CD4-positive, alpha-beta T cell treated with Interleukin-15 for 4 hours (primary cell): ENCODE results near the gene NCKAP1.
A peak's percentile ranks its signal among the peaks of the same experiment; 100 is the strongest.
"Not testable (repeated sequence)": the region's sequence is repeated elsewhere in the genome, so short reads cannot be mapped to it uniquely, and the experiment has no call there.

ENCODE experiments used
- DNase-seq: peaks from one replicate; pipeline ENCODE4 v3.0.0-alpha.2; 2020; ENCODE audit warnings: low spot score

The NCKAP1 gene

GRCh38 chr2:183037553-183038340 is 510 bp downstream of the NCKAP1 start:
- DNase-seq: peak; percentile 37

- no peak for DNase-seq
These were observed 1.1 kb downstream of the NCKAP1 start for GRCh38 chr2:183037074-183037552.

GRCh38 chr2:183035954-183036669 is 2.1 kb downstream of the NCKAP1 start:
- peak; percentile 13 for DNase-seq

- DNase-seq: no peak
These were observed 2.8 kb downstream of the NCKAP1 start for GRCh38 chr2:183035298-183035953.

- DNase-seq: no peak
These were observed 3.5 kb downstream of the NCKAP1 start for GRCh38 chr2:183034806-183035205.

- DNase-seq: no peak
These were observed 4.3 kb downstream of the NCKAP1 start for GRCh38 chr2:183033951-183034350.

GRCh38 chr2:183031911-183032794 is 6.1 kb downstream of the NCKAP1 start:
- no peak for DNase-seq

GRCh38 chr2:183029219-183029618 is 9.0 kb downstream of the NCKAP1 start:
- no peak for DNase-seq

- no peak for DNase-seq
These were observed 10.1 kb downstream of the NCKAP1 start for GRCh38 chr2:183028108-183028507.

- no peak for DNase-seq
These were observed 10.8 kb downstream of the NCKAP1 start for GRCh38 chr2:183027443-183027842.

- no peak for DNase-seq
These were observed 11.8 kb downstream of the NCKAP1 start for GRCh38 chr2:183026424-183026823.

- no peak for DNase-seq
These were observed 12.3 kb downstream of the NCKAP1 start for GRCh38 chr2:183025993-183026392.

GRCh38 chr2:183024339-183025095 is 13.7 kb downstream of the NCKAP1 start:
- DNase-seq: no peak

- no peak for DNase-seq
These were observed 15.5 kb downstream of the NCKAP1 start for GRCh38 chr2:183022711-183023110.

GRCh38 chr2:183021613-183022012 is 16.6 kb downstream of the NCKAP1 start:
- DNase-seq: no peak

- no peak for DNase-seq
These were observed 18.4 kb downstream of the NCKAP1 start for GRCh38 chr2:183019718-183020442.

GRCh38 chr2:183017845-183018244 is 20.4 kb downstream of the NCKAP1 start:
- DNase-seq: not testable (repeated sequence)

- no peak for DNase-seq
These were observed 24.3 kb downstream of the NCKAP1 start for GRCh38 chr2:183014005-183014404.

- no peak for DNase-seq
These were observed 26.5 kb downstream of the NCKAP1 start for GRCh38 chr2:183011743-183012142.

GRCh38 chr2:183010112-183010511 is 28.1 kb downstream of the NCKAP1 start:
- no peak for DNase-seq
